Caco-2 (cell line): ENCODE data around the gene GAS6. TPM values are rescaled to one million over a fixed set of nuclear protein-coding genes. Genes with fewer than 3 reads are reported as not detected.

Experiments used
- BruUV-seq: library from RNA; stranded (reverse); fragments of 400-500 nt; replicated peaks from 2 replicates; lab custom pipeline; 2021; lab: Mats Ljungman, UMichigan
- CTCF ChIA-PET: fragments of 300-600 bp; sonication (Branson Sonifier 250); formaldehyde crosslinking; loops from one replicate; lab custom pipeline; 2022; ENCODE audit warnings: antibody characterized with exemption; lab: Charles Lee
- POLR2A ChIA-PET: fragments of 300-600 bp; sonication (Branson Sonifier 250); formaldehyde crosslinking; loops from one replicate; lab custom pipeline; 2022; ENCODE audit warnings: antibody characterized with exemption; lab: Charles Lee
- DNase-seq, 2 experiments: peaks; one replicate each; pipeline versions ENCODE4 v3.0.0 to v3.0.0-alpha.2; 2020 to 2022
- H3K27me3 ChIP-seq: replicated peaks from 2 replicates; pipeline ENCODE4 v1.6.0; 2011; ENCODE audit warnings: low read length; ENCODE audit not compliant: control insufficient read depth, insufficient read depth
- H3K36me3 ChIP-seq: 2 replicates; pipeline ENCODE4 v1.5.1; 2011; ENCODE audit warnings: low read length; ENCODE audit not compliant: control insufficient read depth, insufficient read depth
- H3K4me1 ChIP-seq: fragments of 250-450 bp; sonication (Bioruptor Pico); 2 replicates; pipeline ENCODE4 v1.5.1; 2020; ENCODE audit warnings: mild to moderate bottlenecking
- H3K4me3 ChIP-seq: 2 replicates; pipeline ENCODE4 v1.5.1; 2011; ENCODE audit warnings: low read depth, mild to moderate bottlenecking, control low read depth, low read length
- H3K9me3 ChIP-seq: fragments of 250-450 bp; sonication (Bioruptor Pico); 2 replicates; pipeline ENCODE4 v1.5.1; 2020; ENCODE audit warnings: mild to moderate bottlenecking, moderate library complexity
- H3K27ac Mint-ChIP-seq: one replicate; pipeline ENCODE4 v1.8.0; 2022; ENCODE audit warnings: mixed read lengths; ENCODE audit not compliant: unreplicated experiment
- H3K27me3 Mint-ChIP-seq: one replicate; pipeline ENCODE4 v1.8.0; 2022; ENCODE audit warnings: mixed read lengths; ENCODE audit not compliant: insufficient read depth, unreplicated experiment
- H3K36me3 Mint-ChIP-seq: one replicate; pipeline ENCODE4 v1.8.0; 2022; ENCODE audit warnings: mild to moderate bottlenecking, mixed read lengths; ENCODE audit not compliant: insufficient read depth, unreplicated experiment
- H3K4me1 Mint-ChIP-seq: one replicate; pipeline ENCODE4 v1.8.0; 2022; ENCODE audit warnings: low read depth, mixed read lengths; ENCODE audit not compliant: unreplicated experiment
- H3K4me3 Mint-ChIP-seq: one replicate; pipeline ENCODE4 v1.8.0; 2022; ENCODE audit warnings: mild to moderate bottlenecking, moderate library complexity, mixed read lengths; ENCODE audit not compliant: unreplicated experiment
- H3K9me3 Mint-ChIP-seq: one replicate; pipeline ENCODE4 v1.8.0; 2022; ENCODE audit warnings: mixed read lengths; ENCODE audit not compliant: unreplicated experiment
- intact Hi-C: fragments of 100-400 bp; cut with micrococcal nuclease; formaldehyde crosslinking; loops from one replicate; pipeline ENCODE4 v1.10.0; 2022; ENCODE audit not compliant: unreplicated experiment
- total RNA-seq: library from RNA; stranded (reverse); gene quantifications from 2 replicates; pipeline ENCODE4 v1.2.3, GENCODE V29; 2022
- TF ChIP-seq, protein P1 (sequence below), 2 experiments: fragments of 200-600 bp in 1 of 2; IDR thresholded peaks; 1 replicate in 1 of 2; 2 replicates in 1 of 2; pipeline versions ENCODE4 v1.5.1 to v1.8.0; 2011 to 2022; ENCODE audit warnings: antibody characterized with exemption in 1 of 2, control low read depth in 1 of 2, inconsistent platforms in 1 of 2, low read depth in 1 of 2, low read length in 1 of 2, mild to moderate bottlenecking in 1 of 2, moderate library complexity in 1 of 2; ENCODE audit not compliant: insufficient read depth in 1 of 2, severe bottlenecking in 1 of 2, unreplicated experiment in 1 of 2

The GAS6 gene
- total RNA-seq, 1 experiment from 2014 or later: 34.8 TPM

DNA sequence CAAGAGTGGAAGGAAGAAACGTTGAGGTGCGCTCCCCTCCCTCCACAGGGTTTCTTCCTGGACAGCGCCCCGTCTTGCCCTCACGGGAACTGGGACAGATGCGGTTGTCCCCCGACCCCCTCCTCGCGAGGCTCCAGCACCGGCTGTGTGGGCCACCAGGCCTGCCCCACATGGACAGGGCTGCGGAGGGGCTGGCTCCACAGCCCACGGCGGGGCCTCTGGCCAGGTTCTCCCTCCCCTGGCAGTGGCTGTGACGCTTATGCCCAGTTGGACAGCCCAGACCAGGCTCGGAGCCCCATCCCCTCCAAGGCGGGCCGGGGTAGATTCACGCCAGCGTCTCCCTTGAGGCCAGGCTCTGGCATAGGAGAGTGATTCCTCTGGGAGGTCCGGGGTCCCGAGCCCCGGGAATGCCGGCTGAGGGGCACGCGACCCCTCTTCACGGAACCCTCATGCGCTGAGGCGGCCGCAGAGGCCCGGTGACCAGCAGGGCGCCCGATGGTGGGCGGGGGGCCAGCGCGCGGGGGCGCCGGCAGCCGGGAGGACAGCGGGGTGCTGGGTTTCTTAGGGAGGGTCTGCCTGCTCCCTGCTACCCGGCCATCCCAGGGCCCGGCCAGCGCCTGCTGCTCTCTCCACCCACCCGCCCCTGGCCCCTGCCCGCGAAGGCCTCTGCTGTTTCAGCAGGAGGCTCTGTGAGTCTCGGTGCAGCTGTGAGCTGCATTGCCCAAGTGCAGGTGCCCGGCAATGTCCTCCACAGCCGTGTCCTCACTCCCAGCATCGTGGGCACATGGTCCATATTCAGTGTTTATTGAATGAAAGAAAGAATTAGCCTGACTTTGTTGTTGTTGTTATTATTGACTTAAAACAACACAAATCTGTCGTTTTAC lies 20.3 kb upstream of the GAS6 start:
- DNase-seq: no peak
- Histone ChIP-seq H3K4me1 (no peaks in the 10 kb centered on the region), H3K4me3 (no peak overlapping the region), H3K27me3 (no peaks in the 10 kb centered on the region), H3K36me3 (no peaks in the 10 kb centered on the region), H3K9me3 (no peaks in the 10 kb centered on the region)
- POLR2A ChIA-PET: no interaction called here
- Mint-ChIP-seq H3K27ac (no peak overlapping the region), H3K27me3 (peaks cover 9% of the 10 kb centered on the region), H3K36me3 (no peaks in the 10 kb centered on the region), H3K9me3 (no peaks in the 10 kb centered on the region), H3K4me3 (no peak overlapping the region), H3K4me1 (no peaks in the 10 kb centered on the region)
- CTCF ChIA-PET: no interaction called here
- no TSS peak for BruUV-seq
- intact Hi-C loops: no loop called here
- TF ChIP-seq, protein P1, sequence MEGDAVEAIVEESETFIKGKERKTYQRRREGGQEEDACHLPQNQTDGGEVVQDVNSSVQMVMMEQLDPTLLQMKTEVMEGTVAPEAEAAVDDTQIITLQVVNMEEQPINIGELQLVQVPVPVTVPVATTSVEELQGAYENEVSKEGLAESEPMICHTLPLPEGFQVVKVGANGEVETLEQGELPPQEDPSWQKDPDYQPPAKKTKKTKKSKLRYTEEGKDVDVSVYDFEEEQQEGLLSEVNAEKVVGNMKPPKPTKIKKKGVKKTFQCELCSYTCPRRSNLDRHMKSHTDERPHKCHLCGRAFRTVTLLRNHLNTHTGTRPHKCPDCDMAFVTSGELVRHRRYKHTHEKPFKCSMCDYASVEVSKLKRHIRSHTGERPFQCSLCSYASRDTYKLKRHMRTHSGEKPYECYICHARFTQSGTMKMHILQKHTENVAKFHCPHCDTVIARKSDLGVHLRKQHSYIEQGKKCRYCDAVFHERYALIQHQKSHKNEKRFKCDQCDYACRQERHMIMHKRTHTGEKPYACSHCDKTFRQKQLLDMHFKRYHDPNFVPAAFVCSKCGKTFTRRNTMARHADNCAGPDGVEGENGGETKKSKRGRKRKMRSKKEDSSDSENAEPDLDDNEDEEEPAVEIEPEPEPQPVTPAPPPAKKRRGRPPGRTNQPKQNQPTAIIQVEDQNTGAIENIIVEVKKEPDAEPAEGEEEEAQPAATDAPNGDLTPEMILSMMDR (IDR thresholded peaks at IDR 0.05; ENCODE audit: insufficient read depth in 1 of 2, low read depth in 1 of 2, low read length in 1 of 2, severe bottlenecking in 1 of 2, unreplicated experiment in 1 of 2): no peak

DNA sequence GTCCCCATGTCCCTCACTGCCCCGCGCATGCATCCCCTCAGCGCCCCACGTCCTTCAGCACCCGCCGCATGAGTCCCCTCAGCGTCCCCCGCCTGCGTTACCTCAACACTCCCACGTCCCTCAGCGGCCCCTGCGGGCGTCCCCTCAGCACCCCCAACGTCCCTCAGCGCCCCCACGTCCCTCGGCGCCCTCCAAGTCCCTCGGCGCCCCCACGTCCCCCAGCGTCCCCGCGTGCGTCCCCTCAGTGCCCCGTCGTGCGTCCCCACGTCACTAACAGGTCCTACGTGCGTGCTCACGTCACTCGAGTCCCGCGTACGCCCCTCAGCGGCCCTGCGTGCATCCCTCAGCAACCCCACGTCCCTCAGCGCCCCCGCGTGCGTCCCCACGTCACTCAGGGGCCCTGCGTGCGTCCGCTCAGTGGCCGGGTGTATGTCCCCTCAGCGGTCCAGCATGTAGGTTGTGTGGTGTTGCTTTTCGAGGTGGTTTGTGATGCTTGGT lies 19.5 kb upstream of the GAS6 start:
- TF ChIP-seq, protein P1 (IDR thresholded peaks at IDR 0.05; ENCODE audit: insufficient read depth in 1 of 2, low read depth in 1 of 2, low read length in 1 of 2, severe bottlenecking in 1 of 2, unreplicated experiment in 1 of 2): no peak

DNA sequence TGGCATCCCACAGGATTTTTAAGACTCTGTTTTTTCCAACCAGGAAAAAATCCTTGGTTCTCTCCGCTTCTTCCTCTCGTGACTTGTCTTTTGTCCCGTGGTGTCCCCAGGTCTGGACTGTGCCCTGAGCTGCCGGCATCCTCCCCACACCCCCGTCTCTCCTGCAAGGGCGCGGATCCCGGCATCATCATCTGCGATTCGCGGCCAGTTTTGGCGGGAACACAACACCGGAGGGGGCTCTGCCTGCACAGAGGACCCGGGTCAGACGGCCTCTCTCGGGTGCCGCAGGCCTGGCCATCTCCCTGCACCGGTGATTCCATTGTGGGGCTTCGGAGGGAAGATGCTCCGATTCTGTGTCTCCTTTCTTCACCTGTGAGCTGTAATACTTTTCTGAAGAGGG lies 18.8 kb upstream of the GAS6 start:
- intact Hi-C loops: no loop called here
- Mint-ChIP-seq H3K4me3 (no peak overlapping the region), H3K27ac (no peak overlapping the region), H3K9me3 (no peaks in the 10 kb centered on the region), H3K27me3 (peaks cover 8% of the 10 kb centered on the region), H3K4me1 (no peaks in the 10 kb centered on the region), H3K36me3 (no peaks in the 10 kb centered on the region)
- DNase-seq: no peak
- H3K4me1 ChIP-seq: no peaks in the 10 kb centered on the region
- ChIA-PET POLR2A (no interaction called here), CTCF (no interaction called here)
- H3K36me3 ChIP-seq: no peaks in the 10 kb centered on the region
- TF ChIP-seq, protein P1 (IDR thresholded peaks at IDR 0.05; ENCODE audit: insufficient read depth in 1 of 2, low read depth in 1 of 2, low read length in 1 of 2, severe bottlenecking in 1 of 2, unreplicated experiment in 1 of 2): no peak
- no TSS peak for BruUV-seq
- no peak overlapping the region for H3K4me3 ChIP-seq
- no peaks in the 10 kb centered on the region for H3K27me3 ChIP-seq
- H3K9me3 ChIP-seq: no peaks in the 10 kb centered on the region

More for the DNA sequence above, 19.5 kb upstream of the GAS6 start:
- intact Hi-C loops: no loop called here
- H3K27ac Mint-ChIP-seq: no peak overlapping the region
- H3K4me1 Mint-ChIP-seq: no peaks in the 10 kb centered on the region
- no peak overlapping the region for H3K4me3 Mint-ChIP-seq
- BruUV-seq: no TSS peak
- H3K9me3 Mint-ChIP-seq: no peaks in the 10 kb centered on the region
- Histone ChIP-seq H3K36me3 (no peaks in the 10 kb centered on the region), H3K9me3 (no peaks in the 10 kb centered on the region), H3K4me3 (no peak overlapping the region), H3K4me1 (no peaks in the 10 kb centered on the region), H3K27me3 (no peaks in the 10 kb centered on the region)
- ChIA-PET CTCF (no interaction called here), POLR2A (no interaction called here)
- H3K36me3 Mint-ChIP-seq: no peaks in the 10 kb centered on the region
- H3K27me3 Mint-ChIP-seq: peaks cover 9% of the 10 kb centered on the region
- DNase-seq: no peak
